GM12878 (cell line): Measurements from ENCODE around the gene NPAS2. TPM values are rescaled to one million over a fixed set of nuclear protein-coding genes. Genes with fewer than 3 reads are reported as not detected.

Experiments
- ATAC-seq: fragments of 200-7000 bp; cut with Tn5 transposase; 3 replicates; pipeline ENCODE4 v1.9.1; 2020; ENCODE audit warnings: mild to moderate bottlenecking, moderate library complexity
- BruUV-seq: library from RNA; stranded (reverse); fragments of 400-500 nt; replicated peaks from 2 replicates; lab custom pipeline; 2021; lab: Mats Ljungman, UMichigan
- CTCF ChIA-PET: fragments of 300-600 bp; sonication (Branson Sonifier 250); formaldehyde crosslinking; extraction: SDS; loops from one replicate; lab custom pipeline; 2021; ENCODE audit warnings: inconsistent platforms; lab: Yijun Ruan, JAX
- POLR2A ChIA-PET: fragments of 350-600 bp; formaldehyde crosslinking; extraction: SDS; loops from one replicate; lab custom pipeline; 2021; ENCODE audit warnings: inconsistent platforms; lab: Charles Lee
- RAD21 ChIA-PET: fragments of 300-600 bp; sonication (Branson Sonifier 250); formaldehyde crosslinking; loops from one replicate; lab custom pipeline; 2023; ENCODE audit warnings: antibody characterized with exemption; ENCODE audit not compliant: unreplicated experiment; lab: Charles Lee
- SMC1A ChIA-PET: fragments of 300-600 bp; sonication (Branson Sonifier 250); formaldehyde crosslinking; loops from one replicate; lab custom pipeline; 2023; ENCODE audit not compliant: unreplicated experiment, uncharacterized antibody; lab: Charles Lee
- DNase-seq: peaks from one replicate; pipeline ENCODE4 v3.0.0-alpha.2; 2011; ENCODE audit warnings: low read depth, low spot score
- FAIRE-seq: peaks from 3 replicates; lab custom pipeline; 2011; peaks lifted over from hg19 to GRCh38; lab: Jason Lieb, UNC
- H2AFZ ChIP-seq: 2 replicates; pipeline ENCODE4 v1.6.0; 2011; ENCODE audit warnings: low read depth, low read length, control low read depth; ENCODE audit not compliant: control insufficient read depth
- H3K27ac ChIP-seq: 2 replicates; pipeline ENCODE4 v1.5.1; 2011; ENCODE audit warnings: control low read depth; ENCODE audit not compliant: control insufficient read depth, insufficient read depth
- H3K27me3 ChIP-seq, 2 experiments: replicated peaks in 1 of 2; 2 replicates each; pipeline versions ENCODE4 v1.6.0 to v1.6.1; 2011; ENCODE audit warnings: low read length in 1 of 2; ENCODE audit not compliant: control insufficient read depth in 2 of 2, insufficient read depth in 2 of 2
- H3K36me3 ChIP-seq, 2 experiments: 2 replicates each; pipeline ENCODE4 v1.5.1; 2011; ENCODE audit warnings: low read length in 1 of 2; ENCODE audit not compliant: control insufficient read depth in 2 of 2, insufficient read depth in 2 of 2
- H3K4me1 ChIP-seq: 2 replicates; pipeline ENCODE4 v1.6.1; 2011; ENCODE audit warnings: mild to moderate bottlenecking, low read length, moderate library complexity, mixed read lengths; ENCODE audit not compliant: control insufficient read depth, insufficient read depth
- H3K4me2 ChIP-seq: 2 replicates; pipeline ENCODE4 v1.6.0; 2011; ENCODE audit warnings: control low read depth; ENCODE audit not compliant: control insufficient read depth, insufficient read depth
- H3K4me3 ChIP-seq: fragments of 200-600 bp; sonication (generic); 2 replicates; pipeline ENCODE4 v1.5.1; 2016
- H3K79me2 ChIP-seq: 2 replicates; pipeline ENCODE4 v1.6.0; 2011; ENCODE audit warnings: low read length; ENCODE audit not compliant: control insufficient read depth, insufficient read depth
- H3K9ac ChIP-seq: 2 replicates; pipeline ENCODE4 v1.8.0; 2011; ENCODE audit warnings: low read length, control low read depth, mixed read lengths; ENCODE audit not compliant: control insufficient read depth, insufficient read depth
- H3K9me3 ChIP-seq: replicated peaks from 3 replicates; pipeline ENCODE4 v1.5.1; 2011; ENCODE audit warnings: mild to moderate bottlenecking, low read length; ENCODE audit not compliant: control insufficient read depth, insufficient read depth
- H4K20me1 ChIP-seq: 2 replicates; pipeline ENCODE4 v1.6.0; 2011; ENCODE audit not compliant: control insufficient read depth, insufficient read depth
- BCLAF1 ChIP-seq: fragments of 450-650 bp; IDR thresholded peaks from 2 replicates; pipeline ENCODE4 v1.6.1; 2017; ENCODE audit warnings: antibody characterized with exemption, mild to moderate bottlenecking, moderate library complexity
- BRCA1 ChIP-seq: IDR thresholded peaks from 2 replicates; pipeline ENCODE4 v1.6.1; 2011; ENCODE audit warnings: low read depth, low read length, improper control_type of control experiment
- GABPA ChIP-seq: IDR thresholded peaks from 2 replicates; pipeline ENCODE4 v1.6.1; 2014; ENCODE audit warnings: antibody characterized with exemption, low read depth, mild to moderate bottlenecking, inconsistent platforms
- IKZF1 ChIP-seq: fragments of 450-650 bp; conservative IDR thresholded peaks from 2 replicates; pipeline ENCODE4 v1.6.1; 2017; ENCODE audit warnings: antibody characterized with exemption, mild to moderate bottlenecking
- POU2F2 ChIP-seq: IDR thresholded peaks from 3 replicates; pipeline ENCODE4 v1.6.1; 2011; ENCODE audit warnings: low read depth, mild to moderate bottlenecking, low read length, borderline replicate concordance
- SREBF1 ChIP-seq: IDR thresholded peaks from 2 replicates; pipeline ENCODE4 v1.6.1; 2012; ENCODE audit warnings: mild to moderate bottlenecking, low read length
- SREBF2 ChIP-seq: IDR thresholded peaks from 2 replicates; pipeline ENCODE4 v1.6.1; 2012; ENCODE audit warnings: mild to moderate bottlenecking, low read length
- STAT1 ChIP-seq: fragments of 450-650 bp; conservative IDR thresholded peaks from 2 replicates; pipeline ENCODE4 v1.6.1; 2014; ENCODE audit warnings: antibody characterized with exemption, mild to moderate bottlenecking
- TARDBP ChIP-seq: IDR thresholded peaks from 2 replicates; pipeline ENCODE4 v1.6.1; 2016; ENCODE audit warnings: borderline replicate concordance
- TCF3 ChIP-seq: IDR thresholded peaks from 2 replicates; pipeline ENCODE4 v1.6.1; 2012; ENCODE audit warnings: low read depth, mild to moderate bottlenecking, low read length, borderline replicate concordance; ENCODE audit not compliant: insufficient read depth
- WGBS: methylation state at CpG from one replicate; pipeline ENCODE4 v1.1.6; 2016; ENCODE audit warnings: low lambda C conversion rate; ENCODE audit not compliant: insufficient replicate concordance, insufficient coverage; ENCODE audit errors: missing lambda C conversion rate; 5-methylcytosine and 5-hydroxymethylcytosine counted together
- in situ Hi-C: fragments of 300-500 bp; cut with MboI; formaldehyde crosslinking; loops from 9 replicates; pipeline ENCODE4 v1.14.3; 2018; ENCODE audit warnings: mixed read lengths
- intact Hi-C: fragments of 100-400 bp; cut with micrococcal nuclease; formaldehyde crosslinking; loops from one replicate; pipeline ENCODE4 v1.14.2; 2022; ENCODE audit not compliant: unreplicated experiment
- polyA plus RNA-seq, 11 experiments: library from polyadenylated mRNA; depleted of rRNA in 4 of 11; unstranded in 6 of 11; stranded (reverse) in 5 of 11; fragments of >200 nt; fragmentation: Nextera tagmentation in 4 of 11; fragmentation: Illumina TruSeq in 1 of 11; extraction: Ambion mirVana in 4 of 11; extraction: Trizol in 1 of 11; gene quantifications; 1 replicate in 1 of 11; 2 replicates in 10 of 11; pipeline versions ENCODE4 v1.2.1 to v1.2.3, GENCODE V29; 2011 to 2016; ENCODE audit warnings: inconsistent platforms in 2 of 11, missing spikeins in 2 of 11, low read depth in 1 of 11
- total RNA-seq, 4 experiments: library from RNA; depleted of rRNA in 3 of 4; stranded (reverse); fragments of >200 nt in 3 of 4; fragmentation: Illumina TruSeq in 1 of 4; extraction: Trizol in 1 of 4; gene quantifications; 2 replicates each; pipeline versions ENCODE4 v1.2.1 to v1.2.3, GENCODE V29; 2013 to 2021
- TF ChIP-seq, protein P1 (sequence below): fragments of 150-350 bp; IDR thresholded peaks from 2 replicates; pipeline ENCODE4 v1.6.1; 2016; ENCODE audit warnings: low read depth, low read length

NPAS2 gene
- total and polyA plus RNA-seq, 10 of the 15 experiments (the other 5 are each of a cell fraction or from before 2014, with no cell fraction given), result 0.08 TPM; not detected in 9

DNA sequence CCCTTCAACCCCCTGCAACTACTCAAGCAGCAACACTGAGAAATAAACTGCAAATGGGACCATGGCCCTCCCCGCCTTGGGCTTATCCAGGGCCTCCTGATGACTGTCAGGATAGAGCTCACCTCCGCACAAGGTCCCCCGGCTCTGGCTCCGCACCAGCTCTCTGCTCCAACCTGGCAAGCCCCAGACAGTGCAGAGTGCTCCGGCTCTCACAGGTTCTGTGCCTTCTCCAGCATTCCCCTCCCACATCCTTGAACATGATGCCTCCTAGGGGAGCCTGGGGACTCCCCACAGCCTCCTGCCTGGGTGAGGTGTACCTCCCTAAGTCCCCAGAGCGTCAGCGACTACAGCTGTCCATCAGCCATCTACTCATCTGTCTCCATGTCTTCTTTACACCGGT is 26.7 kb upstream of the NPAS2 start (continued):
- TF ChIP-seq GABPA, result no peak
- TF ChIP-seq, all 136 proteins: peak for 0

DNA sequence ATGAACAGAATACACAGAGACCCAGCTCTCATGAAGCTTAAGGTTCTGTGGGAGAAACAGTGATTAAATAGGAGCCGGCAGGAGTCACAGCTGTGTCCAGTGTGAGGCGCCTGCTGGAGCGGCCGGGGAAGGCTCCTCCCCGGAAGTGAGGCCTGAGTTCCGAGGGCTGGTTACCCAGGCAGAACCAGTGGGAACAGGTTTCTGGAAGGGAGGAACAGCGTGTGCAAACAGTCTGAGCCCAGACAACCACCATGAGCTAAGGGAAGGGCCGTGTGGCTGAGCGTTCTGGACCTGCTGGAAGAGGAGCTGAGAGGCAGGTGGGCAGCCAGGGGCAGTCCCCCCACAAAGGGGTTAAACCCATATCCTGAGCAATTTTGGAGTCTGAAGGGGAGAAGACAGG is 26.0 kb upstream of the NPAS2 start:
- Histone ChIP-seq H3K27me3 (peaks cover 2% of the 10 kb centered on the region in 2 experiments; a peak in 3 of 4 replicates), H3K4me2 (no peak overlapping the region), H3K4me3 (no peak overlapping the region), H2AFZ (no peak overlapping the region), H3K9me3 (no peaks in the 10 kb centered on the region), H3K9ac (no peak overlapping the region), H3K79me2 (no peaks in the 10 kb centered on the region), H4K20me1 (no peaks in the 10 kb centered on the region), H3K27ac (no peak overlapping the region), H3K4me1 (no peaks in the 10 kb centered on the region), H3K36me3 (no peaks in the 10 kb centered on the region)
- WGBS, result 44% methylated on average over 9 of the region's 9 CpGs
- BruUV-seq, result no TSS peak
- ATAC-seq (no peak), DNase-seq (no peak), FAIRE-seq (no peak)
- ChIA-PET POLR2A (no interaction called here), CTCF (no interaction called here), RAD21 (no interaction called here), SMC1A (no interaction called here)
- in situ Hi-C loops, result no loop called here
- TF ChIP-seq SREBF1, result no peak
- TF ChIP-seq BRCA1, result no peak
- no peak for TF ChIP-seq TARDBP
- no peak for TF ChIP-seq TCF3
- TF ChIP-seq, protein P1, sequence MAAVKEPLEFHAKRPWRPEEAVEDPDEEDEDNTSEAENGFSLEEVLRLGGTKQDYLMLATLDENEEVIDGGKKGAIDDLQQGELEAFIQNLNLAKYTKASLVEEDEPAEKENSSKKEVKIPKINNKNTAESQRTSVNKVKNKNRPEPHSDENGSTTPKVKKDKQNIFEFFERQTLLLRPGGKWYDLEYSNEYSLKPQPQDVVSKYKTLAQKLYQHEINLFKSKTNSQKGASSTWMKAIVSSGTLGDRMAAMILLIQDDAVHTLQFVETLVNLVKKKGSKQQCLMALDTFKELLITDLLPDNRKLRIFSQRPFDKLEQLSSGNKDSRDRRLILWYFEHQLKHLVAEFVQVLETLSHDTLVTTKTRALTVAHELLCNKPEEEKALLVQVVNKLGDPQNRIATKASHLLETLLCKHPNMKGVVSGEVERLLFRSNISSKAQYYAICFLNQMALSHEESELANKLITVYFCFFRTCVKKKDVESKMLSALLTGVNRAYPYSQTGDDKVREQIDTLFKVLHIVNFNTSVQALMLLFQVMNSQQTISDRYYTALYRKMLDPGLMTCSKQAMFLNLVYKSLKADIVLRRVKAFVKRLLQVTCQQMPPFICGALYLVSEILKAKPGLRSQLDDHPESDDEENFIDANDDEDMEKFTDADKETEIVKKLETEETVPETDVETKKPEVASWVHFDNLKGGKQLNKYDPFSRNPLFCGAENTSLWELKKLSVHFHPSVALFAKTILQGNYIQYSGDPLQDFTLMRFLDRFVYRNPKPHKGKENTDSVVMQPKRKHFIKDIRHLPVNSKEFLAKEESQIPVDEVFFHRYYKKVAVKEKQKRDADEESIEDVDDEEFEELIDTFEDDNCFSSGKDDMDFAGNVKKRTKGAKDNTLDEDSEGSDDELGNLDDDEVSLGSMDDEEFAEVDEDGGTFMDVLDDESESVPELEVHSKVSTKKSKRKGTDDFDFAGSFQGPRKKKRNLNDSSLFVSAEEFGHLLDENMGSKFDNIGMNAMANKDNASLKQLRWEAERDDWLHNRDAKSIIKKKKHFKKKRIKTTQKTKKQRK, result no peak
- TF ChIP-seq BCLAF1, result no peak
- no peak for TF ChIP-seq IKZF1
- no peak for TF ChIP-seq SREBF2
- no peak for TF ChIP-seq POU2F2
- no peak for TF ChIP-seq STAT1
- intact Hi-C loops, result no loop called here
